Stimulated activated CD8-positive, alpha-beta memory T cell treated with anti-CD3 and anti-CD28 coated beads, Interleukin-15, amount 100 ng/mL, for 1 hour (primary cell): ENCODE measurements around the gene ZNF423.

ENCODE experiments used
- DNase-seq: peaks from one replicate; pipeline ENCODE4 v3.0.0-alpha.2; 2020; ENCODE audit warnings: low read depth

ZNF423 gene

DNA sequence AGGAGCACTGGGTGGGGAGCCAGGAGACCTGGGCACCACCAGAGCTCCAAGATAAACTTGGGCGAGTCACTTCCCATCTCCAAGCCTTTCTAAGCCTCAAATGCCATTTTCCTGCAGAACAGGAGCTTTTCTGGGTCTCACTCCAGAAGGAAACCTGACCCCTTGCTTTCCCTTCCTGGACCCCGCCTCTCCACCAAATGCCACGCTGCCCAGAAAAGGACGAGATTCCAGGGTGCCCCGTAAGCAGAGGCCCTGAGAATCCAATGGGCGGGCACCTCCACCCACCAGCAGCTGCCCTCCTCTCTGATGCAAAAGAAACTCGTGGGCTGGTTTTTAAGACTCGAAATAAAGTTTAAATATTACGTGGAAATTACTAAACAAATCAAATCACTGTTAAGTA, 31.3 kb downstream of the ZNF423 start:
- no peak for DNase-seq

DNA sequence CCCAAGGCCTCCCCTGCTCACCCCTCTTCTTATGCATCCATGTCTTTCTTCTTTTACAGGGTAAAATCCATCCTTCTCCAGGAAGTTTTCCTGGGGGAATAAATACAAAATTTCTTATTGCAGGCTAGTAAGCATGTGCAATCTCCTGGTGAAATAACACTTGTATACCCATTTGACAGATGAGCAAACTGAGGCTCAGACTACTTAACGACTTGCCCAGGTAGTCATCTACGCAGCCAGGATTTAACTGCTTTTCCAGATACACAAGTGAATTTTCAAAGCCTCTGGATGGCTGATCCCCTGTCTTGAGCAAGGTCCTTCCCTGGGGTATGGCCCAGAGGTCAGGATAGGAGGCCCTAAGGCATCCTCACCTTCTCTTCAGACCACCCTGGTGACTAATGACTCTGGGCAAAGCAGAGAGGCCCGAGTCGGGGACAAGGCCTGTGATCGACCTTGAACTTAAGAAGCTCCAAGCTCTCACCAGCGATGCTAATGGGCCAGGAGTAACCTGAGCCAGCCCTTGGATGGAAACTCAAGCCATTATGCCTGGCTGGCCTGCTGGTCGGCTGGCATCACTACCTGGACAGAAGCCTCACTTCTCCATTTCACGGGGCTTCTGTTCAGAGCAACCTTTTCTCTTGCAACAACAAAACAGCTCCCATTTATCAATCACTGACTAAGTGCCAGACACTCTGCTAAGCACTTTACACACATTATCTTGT, 33.1 kb downstream of the ZNF423 start:
- no peak for DNase-seq

DNA sequence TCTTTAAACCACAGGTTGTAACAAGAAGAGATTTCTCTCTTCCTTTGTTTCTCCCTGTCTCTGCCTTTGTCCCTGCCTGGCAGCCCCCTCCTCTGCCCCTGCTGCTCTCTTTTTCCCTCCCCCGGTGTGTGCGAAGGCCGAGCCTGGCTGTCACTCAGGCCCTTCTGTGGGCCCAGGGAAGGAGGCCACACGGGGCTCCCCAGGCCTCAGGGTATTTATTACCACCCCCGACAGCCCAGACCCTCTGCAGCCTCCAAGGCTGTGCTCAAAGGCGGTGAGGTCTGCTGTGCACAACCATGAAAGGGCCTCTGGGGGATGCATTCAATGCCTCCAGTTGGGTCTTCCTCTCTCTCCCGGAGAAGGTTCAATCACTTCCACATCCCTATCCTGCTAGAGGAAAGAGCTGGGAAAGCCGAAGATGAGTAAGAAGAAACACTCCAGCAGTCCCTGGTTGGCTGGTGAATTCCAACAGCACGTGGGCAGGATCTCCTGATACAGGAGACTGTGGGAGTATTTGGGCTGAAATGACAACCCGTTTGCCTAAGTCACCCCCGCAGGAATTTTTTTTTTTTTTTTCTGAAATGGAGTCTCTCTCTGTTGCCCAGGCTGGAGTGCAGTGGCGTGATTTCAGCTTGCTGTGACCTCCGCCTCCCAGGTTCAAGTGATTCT, 34.2 kb downstream of the ZNF423 start:
- DNase-seq = no peak

DNA sequence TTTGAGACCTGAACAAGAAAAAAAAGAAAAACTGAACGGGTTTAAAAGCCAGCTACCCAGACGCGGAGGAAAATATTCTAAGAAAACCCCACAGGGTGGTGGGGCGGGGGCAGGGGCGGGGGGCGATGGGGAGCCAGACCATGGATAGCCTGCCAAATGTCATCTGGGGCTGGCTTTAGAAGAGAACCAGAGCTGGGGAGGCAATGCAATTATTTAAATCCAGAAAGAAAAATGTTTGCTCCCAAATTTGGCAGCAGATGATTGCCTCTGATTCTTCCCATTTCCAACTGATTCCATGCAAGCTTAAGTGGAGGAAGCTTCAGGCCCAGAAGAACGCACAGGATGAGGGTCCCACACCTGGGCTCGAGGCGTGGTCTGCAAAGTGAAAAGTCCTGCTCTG, 34.8 kb downstream of the ZNF423 start:
- DNase-seq = no peak

DNA sequence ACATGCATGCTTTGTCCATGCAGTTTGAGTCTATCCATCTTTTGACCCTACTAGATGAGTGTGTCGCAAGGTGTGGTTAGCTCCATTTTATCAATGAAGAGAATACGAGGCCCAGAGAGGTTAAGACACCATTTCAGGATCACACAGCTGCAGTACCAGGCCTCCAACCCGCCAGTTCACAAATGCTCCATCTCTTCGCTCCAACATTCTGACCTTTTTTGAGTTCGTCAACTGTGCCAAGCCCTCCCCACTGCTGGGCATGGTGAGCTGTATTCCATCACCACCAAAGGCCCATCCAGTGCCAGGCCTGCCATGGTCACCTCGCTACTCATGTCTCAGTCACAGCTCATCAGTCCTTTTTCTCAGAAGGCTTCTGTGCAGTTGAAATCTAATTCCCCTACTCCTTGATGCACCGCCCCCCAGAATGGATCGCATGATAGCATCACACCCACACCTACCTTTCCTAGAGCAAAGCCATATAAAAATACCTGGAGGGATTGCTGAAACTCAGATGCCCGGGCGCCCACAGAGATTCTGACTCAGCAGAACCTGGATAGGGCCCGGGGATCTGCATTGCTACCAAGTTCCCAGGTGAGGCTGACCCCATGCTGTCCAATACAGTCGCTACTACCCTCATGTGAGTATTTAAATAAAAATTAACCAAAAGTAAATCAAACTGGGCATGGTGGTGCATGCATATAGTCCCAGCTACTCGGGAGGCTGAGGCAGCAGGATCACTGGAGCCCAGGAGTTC, 38.0 kb downstream of the ZNF423 start:
- DNase-seq = no peak

DNA sequence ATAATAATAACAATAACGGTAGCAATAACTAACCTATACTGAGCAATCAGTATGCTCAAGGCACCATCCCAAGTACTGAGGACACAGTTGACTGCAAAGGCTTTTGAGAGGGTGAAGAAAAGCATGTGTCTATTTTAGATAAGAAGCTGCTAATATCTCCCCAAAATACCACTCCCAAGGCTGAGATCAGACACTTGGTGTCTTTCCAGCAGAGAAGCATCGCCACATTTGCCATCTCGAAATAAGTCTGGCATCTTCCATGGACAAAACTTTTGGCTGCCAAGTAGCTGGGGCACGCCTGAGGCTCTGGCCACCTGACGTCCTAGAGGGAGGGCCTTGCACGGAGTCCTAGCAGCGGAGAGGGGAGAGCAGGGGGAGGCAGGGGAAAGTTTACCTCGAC, 39.0 kb downstream of the ZNF423 start:
- DNase-seq = no peak

DNA sequence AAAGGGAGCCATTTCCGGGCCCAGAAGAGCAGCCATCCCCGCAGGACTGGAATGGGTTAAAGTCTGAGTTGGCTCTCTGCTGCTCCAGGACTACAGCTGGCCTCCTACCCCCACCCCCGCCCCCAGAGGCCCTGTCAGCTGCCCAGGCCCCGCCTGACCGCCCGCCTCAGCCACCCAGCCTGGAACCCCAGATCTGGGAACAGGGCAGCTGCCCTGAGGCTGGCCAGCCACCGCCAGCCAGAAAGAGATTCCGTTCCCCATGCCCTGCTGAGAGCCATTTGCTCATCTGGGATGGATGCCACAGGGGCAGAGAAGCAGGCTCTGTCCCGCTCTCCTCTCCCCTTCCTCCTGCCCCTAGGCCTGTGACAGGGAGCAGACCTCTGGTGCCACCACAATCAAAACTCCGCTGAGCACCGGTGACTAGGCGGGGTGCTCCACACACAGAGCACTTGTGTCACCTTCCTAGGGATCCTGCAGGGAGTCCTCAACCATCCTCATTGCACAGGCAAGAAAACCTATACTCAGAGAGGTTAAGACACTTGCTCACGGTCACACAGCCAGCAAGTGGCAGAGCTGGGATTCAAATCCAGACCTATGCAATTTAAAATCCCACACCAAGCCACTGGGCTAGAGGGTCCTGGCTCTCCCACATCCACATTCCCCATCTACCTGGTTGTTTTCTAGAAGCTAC, 44.1 kb downstream of the ZNF423 start:
- no peak for DNase-seq

DNA sequence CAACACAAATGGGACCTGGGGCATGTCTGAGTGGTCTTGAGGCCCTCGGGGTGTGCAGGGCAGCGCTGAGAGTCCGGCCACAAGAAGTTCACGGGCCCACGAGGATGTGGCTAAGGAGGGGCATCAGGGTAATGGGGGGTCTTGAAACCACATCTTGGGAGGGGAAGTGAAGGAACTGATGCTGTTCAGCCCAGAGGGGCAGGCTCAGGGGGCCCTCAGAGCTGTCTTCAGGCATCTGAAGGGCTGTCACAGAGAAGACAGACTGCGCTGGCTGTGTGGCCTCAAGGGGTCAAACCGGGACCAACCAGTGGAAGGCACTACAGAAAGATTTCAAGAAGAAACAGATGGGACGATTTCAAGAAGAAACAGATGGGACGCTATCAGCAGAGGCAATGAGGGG, 45.1 kb downstream of the ZNF423 start:
- no peak for DNase-seq

DNA sequence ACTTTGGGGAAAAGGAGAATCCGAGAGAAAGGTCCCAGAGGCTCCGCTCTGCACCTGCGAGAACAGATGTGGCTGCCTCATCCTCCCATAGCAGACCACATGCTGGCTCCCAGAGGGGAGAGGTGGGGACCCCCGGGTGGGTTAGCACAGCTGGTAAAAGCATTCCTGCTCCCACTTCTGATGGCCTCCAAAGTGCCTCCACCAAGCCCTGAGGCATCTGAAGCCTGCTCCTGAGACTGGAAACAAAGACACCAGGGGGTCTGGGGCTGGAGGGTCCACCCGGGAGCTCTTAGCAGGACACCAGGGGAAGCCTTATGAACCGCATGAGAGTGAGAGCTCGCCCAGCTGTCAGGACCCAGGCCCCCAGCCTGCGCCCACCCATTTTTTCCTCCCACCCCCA, 46.4 kb downstream of the ZNF423 start:
- DNase-seq = no peak

DNA sequence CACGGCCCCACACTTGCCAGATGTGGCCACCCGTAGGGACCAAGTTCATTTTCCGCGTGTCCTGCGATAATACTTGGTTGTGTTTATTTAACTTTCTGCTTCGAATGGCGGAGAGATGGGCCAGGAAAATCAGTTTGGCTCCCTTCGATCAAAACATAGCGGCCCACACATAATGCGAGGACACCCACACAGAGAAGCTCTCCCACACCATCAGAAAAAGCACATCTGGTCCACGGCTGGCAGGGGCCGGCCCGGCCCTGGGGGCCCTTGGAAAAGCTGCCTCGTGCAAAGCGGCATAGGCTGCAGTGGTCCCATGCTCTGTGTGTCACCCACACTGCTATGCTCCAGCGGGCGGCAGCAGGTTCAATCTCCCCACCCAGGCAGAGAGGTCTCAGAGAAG, 46.9 kb downstream of the ZNF423 start:
- no peak for DNase-seq

DNA sequence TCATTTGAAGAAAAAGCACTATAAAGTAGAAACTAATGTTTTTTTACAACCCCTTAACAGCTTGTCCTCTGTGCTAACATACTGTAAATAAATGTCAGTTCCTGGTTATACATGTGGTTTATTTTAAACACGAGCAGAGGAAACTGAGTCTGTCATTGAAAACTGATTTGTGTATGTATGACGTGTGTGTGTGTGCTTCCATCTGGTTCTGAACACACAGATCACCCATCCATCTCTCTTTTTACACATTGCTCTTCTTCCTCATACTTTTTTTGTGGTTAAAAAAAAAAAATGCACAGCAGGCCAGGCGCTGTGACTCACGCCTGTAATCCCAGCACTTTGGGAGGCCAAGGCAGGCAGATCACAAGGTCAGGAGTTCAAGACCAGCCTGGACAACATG, 49.5 kb downstream of the ZNF423 start:
- DNase-seq = no peak

DNA sequence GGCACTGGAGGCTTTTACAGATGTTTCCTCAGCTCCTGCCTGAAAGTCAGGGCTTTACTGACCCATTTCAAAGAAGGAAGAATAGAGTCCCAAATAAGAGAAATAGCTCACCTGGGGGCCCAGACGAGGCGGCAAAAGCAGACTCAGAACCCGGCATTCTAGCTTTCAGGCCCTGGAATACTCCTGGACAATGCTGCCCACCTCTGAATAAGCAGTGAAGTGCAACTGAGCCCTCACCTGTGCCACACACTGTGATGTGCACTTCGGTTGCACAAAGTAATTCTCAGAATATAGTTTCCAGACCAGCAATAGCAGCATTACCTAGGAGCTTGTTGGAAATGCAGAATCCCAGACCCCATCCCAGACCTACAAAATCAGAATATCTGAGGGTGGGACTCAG, 54.6 kb downstream of the ZNF423 start:
- DNase-seq = no peak

DNA sequence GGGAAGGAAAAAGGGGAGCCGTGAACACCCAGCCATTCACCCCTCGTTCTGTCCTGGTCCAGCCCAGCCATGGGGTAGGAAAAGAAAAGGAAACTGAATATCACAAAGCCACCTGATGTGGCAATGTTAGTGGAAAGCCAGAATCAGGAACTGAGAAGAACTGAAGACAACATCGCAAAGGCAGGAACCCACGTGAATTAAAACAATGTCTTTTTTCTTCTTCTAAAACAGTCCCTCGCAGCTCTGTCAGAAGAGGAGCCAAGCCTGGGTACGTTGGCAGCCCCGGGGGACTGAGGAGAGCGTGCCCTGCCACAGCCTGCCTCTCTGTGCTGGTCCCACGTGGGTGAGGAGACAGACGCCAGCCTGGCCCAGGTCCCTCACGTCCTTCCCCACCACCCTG, 55.0 kb downstream of the ZNF423 start:
- no peak for DNase-seq

DNA sequence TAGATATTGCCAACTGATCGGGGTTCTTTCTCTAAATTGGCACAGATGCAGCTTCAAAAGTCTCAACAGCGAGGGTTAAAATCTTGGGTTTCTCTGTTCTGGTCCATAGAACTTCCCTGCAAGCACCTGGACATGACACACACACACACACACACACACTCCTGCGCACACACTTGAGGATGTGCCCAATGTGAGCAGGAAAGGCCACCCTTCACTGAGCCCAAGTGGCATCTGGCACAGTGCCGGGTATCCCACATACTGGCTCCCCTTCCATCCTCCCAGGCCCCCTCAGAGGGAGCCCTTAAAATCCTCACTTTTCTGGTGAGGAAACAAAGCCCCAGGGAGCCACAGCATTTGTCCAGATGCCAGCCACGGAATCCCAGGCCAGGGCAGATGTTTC, 55.5 kb downstream of the ZNF423 start:
- no peak for DNase-seq

DNA sequence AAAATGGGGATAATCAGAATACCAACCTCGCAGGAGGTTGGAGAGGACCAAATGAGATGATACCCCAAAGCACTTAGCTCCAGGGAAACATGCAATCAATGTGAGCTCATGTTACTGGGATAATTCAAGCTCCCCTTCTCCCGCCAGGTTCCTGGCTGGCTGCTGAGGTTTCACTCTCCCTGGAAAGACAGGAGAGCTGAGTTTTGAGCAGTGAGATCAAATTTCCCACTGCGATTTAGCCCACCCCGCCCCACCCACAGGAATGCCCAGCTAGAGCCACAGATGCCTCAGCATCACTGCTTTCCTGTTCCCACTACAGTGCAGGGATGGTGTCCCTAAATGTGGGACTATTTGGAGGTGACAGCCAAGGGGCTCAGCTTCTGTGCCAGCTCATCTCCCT, 56.7 kb downstream of the ZNF423 start:
- no peak for DNase-seq

DNA sequence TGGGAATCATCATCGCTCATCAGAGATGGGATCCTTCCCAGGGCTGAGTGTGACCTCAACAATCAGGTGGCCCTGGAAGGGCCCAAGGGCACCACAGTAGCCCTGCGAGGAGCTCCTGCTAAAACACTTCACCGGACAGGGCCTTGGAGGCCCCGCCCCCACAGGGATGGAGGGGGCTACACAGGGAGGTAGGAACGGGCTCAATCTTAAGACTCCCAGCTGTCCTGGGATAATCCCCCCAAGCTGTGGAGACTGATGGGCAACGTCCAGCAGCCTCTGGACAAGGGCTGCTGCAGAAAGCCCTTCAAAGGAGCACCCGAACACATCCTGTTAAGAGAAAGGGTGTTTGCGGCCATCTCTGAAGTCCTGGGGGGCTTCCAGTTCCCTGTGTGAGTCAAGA, 60.4 kb downstream of the ZNF423 start:
- no peak for DNase-seq

DNA sequence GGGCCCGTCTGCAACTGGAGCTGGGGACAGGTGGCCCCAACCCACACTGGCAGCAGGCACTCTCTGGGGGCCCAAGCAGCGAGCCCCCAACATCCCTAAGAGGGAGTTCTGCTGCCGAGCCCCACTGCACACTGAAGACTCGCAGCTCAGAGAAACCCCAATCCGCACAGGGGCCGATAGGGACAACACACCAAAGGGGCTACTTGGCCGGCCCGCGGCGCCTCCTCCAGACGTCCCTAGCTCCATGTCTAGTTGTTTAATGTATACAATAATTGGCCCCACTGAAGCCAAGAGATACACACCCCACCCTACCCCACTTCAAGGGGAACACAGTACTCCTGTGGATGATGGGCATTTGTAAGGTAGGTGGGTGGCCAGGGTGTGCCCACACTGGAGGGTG, 62.7 kb downstream of the ZNF423 start:
- DNase-seq = no peak

DNA sequence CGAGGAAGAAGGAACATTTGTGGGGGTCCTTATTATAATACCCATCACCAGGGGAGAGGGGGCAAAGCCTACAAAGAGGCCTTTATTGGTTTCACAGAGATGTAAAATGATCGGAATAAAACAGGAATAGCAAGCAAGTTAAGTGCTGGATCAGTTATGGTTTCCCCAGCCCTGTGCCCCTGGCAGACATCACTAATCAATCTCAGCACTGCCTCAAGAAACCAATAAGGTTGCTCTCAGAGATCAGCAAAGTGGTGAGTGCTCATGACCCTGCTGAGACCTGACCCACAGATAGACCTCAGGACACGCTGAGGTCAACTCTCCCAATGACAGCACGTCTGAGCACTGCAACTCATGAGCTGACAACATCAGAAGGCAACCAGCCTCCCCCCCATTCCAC, 66.3 kb downstream of the ZNF423 start:
- DNase-seq = no peak

DNA sequence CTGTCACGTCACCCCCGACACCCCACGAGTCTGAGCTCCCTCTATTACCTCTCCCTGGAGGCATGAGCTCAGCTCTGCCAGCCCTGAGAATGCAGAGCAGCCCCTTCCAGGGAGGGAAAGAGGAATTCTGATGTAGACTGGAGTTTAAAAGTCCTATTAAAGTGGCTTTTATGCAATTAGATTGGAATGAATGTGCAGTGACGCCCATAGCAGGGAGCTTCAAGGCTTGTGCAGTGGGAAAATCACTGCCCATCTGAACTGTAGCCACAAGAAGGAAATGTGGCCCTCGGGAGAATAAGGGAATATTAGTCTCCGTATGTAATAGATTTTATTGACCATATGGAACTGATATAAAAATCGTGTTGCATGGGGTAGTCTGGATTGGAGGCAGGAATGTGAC, 66.9 kb downstream of the ZNF423 start:
- no peak for DNase-seq

DNA sequence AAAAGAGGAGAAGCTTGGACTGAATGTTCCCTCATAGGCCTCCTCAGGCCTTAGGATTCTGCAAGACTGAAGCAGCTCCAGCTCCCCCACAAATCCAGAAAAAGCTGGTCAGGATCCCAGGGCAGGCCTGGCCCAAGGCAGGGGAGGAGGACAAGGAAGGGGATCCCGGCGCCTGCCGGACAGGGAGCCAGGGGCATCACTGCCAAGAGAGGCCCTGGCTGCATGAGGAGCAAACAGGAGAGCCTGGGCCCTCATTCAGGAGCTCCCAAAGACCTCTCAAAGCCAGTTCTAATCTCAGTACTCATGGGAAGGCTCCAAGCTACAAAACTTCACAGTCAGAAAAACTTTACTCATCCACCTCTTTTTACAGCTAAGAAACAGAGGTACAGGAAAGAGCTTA, 67.3 kb downstream of the ZNF423 start:
- DNase-seq = no peak

DNA sequence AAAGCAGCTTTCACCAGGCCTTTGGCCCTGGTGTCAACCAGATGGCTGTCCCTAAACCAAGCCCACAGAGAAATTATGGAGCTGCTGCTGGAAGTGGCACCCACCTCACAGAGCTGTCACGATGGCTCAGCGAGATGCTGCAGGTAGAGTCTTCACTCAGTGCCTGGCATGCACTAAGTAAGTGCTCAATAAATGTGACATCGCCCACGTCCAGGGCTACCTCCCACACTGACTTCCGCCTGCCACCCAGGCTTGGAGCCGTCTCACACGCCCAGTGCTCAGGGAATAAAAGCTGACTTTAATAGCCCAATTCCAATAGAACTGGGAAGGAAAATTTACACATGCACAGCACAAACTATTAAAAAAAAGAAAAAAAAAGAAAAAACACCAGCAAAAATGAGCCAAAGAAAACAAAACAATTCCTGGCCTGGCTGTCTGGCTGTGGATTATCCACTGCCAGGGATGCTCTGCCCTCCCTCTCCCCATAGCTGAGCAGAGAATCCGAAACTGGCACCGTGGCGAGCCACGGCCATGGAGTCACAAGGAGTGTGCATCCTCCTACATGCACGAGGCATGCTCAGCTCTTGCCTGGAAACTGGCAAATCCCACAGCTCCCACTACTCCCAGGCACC, 68.9 kb downstream of the ZNF423 start:
- DNase-seq = no peak

DNA sequence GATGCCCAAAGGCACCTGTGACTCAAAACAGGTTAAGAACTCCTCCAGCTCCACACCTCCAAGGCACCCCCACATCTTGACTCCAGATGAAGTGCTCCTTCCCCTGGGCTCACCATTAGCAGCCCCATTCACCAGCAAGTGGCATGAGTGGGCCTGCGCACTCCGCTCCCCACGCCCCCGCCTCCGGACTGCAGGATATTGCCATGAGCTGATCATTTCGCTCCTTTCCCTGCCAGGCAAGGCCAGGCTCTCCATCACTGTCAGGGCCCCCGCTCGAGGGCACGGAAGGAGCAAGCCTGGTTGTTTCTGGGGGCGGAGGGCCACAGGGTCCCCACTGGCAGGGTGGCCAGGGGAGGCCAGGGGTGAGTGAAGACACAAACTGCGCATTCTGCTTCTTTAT, 69.9 kb downstream of the ZNF423 start:
- no peak for DNase-seq
